HepG2 (cell line): ENCODE data around the gene IRX3. TPM values are rescaled to one million over a fixed set of nuclear protein-coding genes. Genes with fewer than 3 reads are reported as not detected.

Experiments
- FOXA3 ChIP-seq: IDR thresholded peaks from 2 replicates; pipeline ENCODE4 v1.6.1; 2016; ENCODE audit warnings: missing genetic modification reagents, missing compliant biosample characterization
- HDAC2 ChIP-seq: sonication (generic); formaldehyde crosslinking; IDR thresholded peaks from 2 replicates; pipeline ENCODE4 v1.4.0; 2020; ENCODE audit warnings: missing genetic modification reagents
- HNF1B ChIP-seq: sonication (generic); formaldehyde crosslinking; IDR thresholded peaks from 2 replicates; pipeline ENCODE4 v1.5.1; 2020; ENCODE audit warnings: mild to moderate bottlenecking, moderate library complexity, missing genetic modification reagents
- SKIL ChIP-seq: sonication (generic); formaldehyde crosslinking; IDR thresholded peaks from 2 replicates; pipeline ENCODE4 v1.8.0; 2022; ENCODE audit warnings: missing genetic modification reagents, mild to moderate bottlenecking, moderate library complexity, borderline replicate concordance
- ZIK1 ChIP-seq: sonication (generic); formaldehyde crosslinking; IDR thresholded peaks from 2 replicates; pipeline ENCODE4 v1.5.0; 2020; ENCODE audit warnings: mild to moderate bottlenecking, low read depth, missing genetic modification reagents, borderline replicate concordance
- ZKSCAN5 ChIP-seq: sonication (generic); formaldehyde crosslinking; IDR thresholded peaks from 2 replicates; pipeline ENCODE4 v1.5.1; 2020; ENCODE audit warnings: mild to moderate bottlenecking, missing genetic modification reagents
- ZNF274 ChIP-seq: sonication (generic); formaldehyde crosslinking; IDR thresholded peaks from 2 replicates; pipeline ENCODE4 v1.5.1; 2020; ENCODE audit warnings: mild to moderate bottlenecking, missing genetic modification reagents
- ZNF776 ChIP-seq: sonication (generic); formaldehyde crosslinking; IDR thresholded peaks from 2 replicates; pipeline ENCODE4 v1.4.0; 2020; ENCODE audit warnings: mild to moderate bottlenecking, missing genetic modification reagents
- ZNF790 ChIP-seq: sonication (generic); formaldehyde crosslinking; IDR thresholded peaks from 2 replicates; pipeline ENCODE4 v1.8.0; 2022; ENCODE audit warnings: missing genetic modification reagents, mild to moderate bottlenecking, borderline replicate concordance
- ZNF800 ChIP-seq: sonication (generic); formaldehyde crosslinking; IDR thresholded peaks from 2 replicates; pipeline ENCODE4 v1.4.0; 2020; ENCODE audit warnings: missing genetic modification reagents
- polyA plus RNA-seq, 8 experiments: library from polyadenylated mRNA; depleted of rRNA in 3 of 8; stranded (reverse) in 7 of 8; unstranded in 1 of 8; fragments of >200 nt; fragmentation: Illumina TruSeq in 4 of 8; extraction: Trizol in 4 of 8; gene quantifications; 2 replicates each; pipeline versions ENCODE4 v1.2.1 to v1.2.3, GENCODE V29; 2011 to 2016; ENCODE audit warnings: low read depth in 4 of 8, missing spikeins in 1 of 8, mixed read lengths in 1 of 8; ENCODE audit not compliant: insufficient read depth in 1 of 8
- total RNA-seq, 5 experiments: library from RNA; depleted of rRNA; stranded (reverse); fragments of >200 nt; fragmentation: Illumina TruSeq; extraction: Trizol; gene quantifications; 2 replicates each; pipeline ENCODE4 v1.2.3, GENCODE V29; 2016; ENCODE audit warnings: low read depth in 1 of 5

The IRX3 gene
- total and polyA plus RNA-seq, 2 of the 13 experiments (the other 11 are each of a cell fraction or from before 2014, with no cell fraction given), result 9.2 to 16.4 TPM

- no peak for TF ChIP-seq ZNF274
- TF ChIP-seq ZNF790 (CRISPR knock-in tag), result no peak
- no peak for TF ChIP-seq ZNF800
- no peak for TF ChIP-seq FOXA3 (CRISPR knock-in tag)
- no peak for TF ChIP-seq ZIK1
- no peak for TF ChIP-seq HDAC2 (CRISPR knock-in tag)
- TF ChIP-seq HNF1B (CRISPR knock-in tag), result no peak
- no peak for TF ChIP-seq SKIL
- TF ChIP-seq ZKSCAN5 (CRISPR knock-in tag), result no peak
- TF ChIP-seq ZNF776 (CRISPR knock-in tag), result no peak
Observed at GRCh38 chr16:54253118-54253517, 33.5 kb downstream of the IRX3 start (continued).
